ENCODE data around the gene ADARB2. TPM values are rescaled to one million over a fixed set of nuclear protein-coding genes. Genes with fewer than 3 reads are reported as not detected.

The ADARB2 gene
- total and polyA plus RNA-seq, 4 donors = 0.55 to 0.70 (median 0.59) TPM; not detected in 1

DNA sequence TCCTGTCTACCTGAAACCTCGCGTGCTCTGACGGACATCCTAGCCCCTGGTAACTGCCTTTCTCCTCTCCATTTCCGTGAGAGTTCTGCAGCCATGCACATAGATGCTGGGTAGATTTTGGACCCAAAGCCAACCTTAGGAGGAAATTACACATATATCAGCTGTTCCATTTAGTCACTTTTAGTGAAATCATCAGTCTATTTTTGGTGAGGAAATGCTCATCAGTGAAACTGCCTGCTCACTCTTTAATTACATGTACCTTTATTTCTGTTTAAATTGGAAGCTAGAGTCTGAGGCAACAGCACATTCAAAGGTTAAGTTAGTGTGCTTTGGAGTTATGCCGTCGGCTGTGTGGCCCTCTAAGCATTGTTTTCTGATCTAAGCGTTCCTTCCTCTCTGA is 449.8 kb downstream of the ADARB2 start:
- H3K36me3 ChIP-seq (ENCODE audit: control insufficient read depth in 4 of 4, insufficient read depth in 3 of 4, low read depth in 1 of 4, low read length in 3 of 4) = no peaks in the 10 kb centered on the region
- 64% methylated on average over 7 of the region's 7 CpGs for WGBS
- H3K9ac ChIP-seq (ENCODE audit: low read depth in 1 of 2, low read length in 2 of 2) = no peak overlapping the region
- H3K27me3 ChIP-seq (ENCODE audit: control insufficient read depth in 4 of 4, insufficient read depth in 4 of 4, low read length in 3 of 4) = peaks cover 0 to 4% (median 2%) of the 10 kb centered on the region in 4 donors
- H3K9me3 ChIP-seq (ENCODE audit: control insufficient read depth in 4 of 4, low read length in 3 of 4) = no peaks in the 10 kb centered on the region
- no peak for TF ChIP-seq FOXA2 (IDR thresholded peaks at IDR 0.05)
- TF ChIP-seq, protein P1, sequence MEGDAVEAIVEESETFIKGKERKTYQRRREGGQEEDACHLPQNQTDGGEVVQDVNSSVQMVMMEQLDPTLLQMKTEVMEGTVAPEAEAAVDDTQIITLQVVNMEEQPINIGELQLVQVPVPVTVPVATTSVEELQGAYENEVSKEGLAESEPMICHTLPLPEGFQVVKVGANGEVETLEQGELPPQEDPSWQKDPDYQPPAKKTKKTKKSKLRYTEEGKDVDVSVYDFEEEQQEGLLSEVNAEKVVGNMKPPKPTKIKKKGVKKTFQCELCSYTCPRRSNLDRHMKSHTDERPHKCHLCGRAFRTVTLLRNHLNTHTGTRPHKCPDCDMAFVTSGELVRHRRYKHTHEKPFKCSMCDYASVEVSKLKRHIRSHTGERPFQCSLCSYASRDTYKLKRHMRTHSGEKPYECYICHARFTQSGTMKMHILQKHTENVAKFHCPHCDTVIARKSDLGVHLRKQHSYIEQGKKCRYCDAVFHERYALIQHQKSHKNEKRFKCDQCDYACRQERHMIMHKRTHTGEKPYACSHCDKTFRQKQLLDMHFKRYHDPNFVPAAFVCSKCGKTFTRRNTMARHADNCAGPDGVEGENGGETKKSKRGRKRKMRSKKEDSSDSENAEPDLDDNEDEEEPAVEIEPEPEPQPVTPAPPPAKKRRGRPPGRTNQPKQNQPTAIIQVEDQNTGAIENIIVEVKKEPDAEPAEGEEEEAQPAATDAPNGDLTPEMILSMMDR (IDR thresholded peaks at IDR 0.05; ENCODE audit: low read depth, low read length, missing input control) = no peak
- H3K4me3 ChIP-seq (ENCODE audit: low read depth in 1 of 3, low read length in 3 of 3) = no peak overlapping the region
- no peak for DNase-seq (ENCODE audit: low spot score)
- H3K4me1 ChIP-seq (ENCODE audit: control insufficient read depth in 4 of 4, insufficient read depth in 4 of 4, low read length in 3 of 4) = no peaks in the 10 kb centered on the region
- H3K27ac ChIP-seq (ENCODE audit: low read depth in 1 of 2, low read length in 2 of 2) = no peak overlapping the region

DNA sequence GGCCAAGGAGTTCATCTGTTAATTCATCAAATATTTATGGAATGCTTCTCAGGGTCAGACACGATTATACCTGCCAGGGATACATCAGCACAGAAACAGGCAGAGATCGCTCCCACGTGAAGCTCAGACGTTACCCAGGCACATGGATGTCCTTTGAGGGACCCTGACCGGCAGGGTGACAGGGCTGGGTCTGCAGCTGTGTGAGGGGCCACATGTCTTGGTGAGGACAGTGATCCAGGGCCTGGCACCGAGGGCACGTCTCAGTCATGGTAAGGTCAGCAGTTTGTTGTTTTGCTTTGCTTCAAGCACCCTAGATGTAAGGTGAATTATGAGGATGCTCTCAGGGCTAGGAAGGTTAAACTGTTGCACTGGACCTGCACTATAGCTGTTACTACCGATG is 453.2 kb downstream of the ADARB2 start:
- Histone ChIP-seq H3K9ac (ENCODE audit: low read depth in 1 of 2, low read length in 2 of 2) (no peak overlapping the region), H3K4me3 (ENCODE audit: low read depth in 1 of 3, low read length in 3 of 3) (no peak overlapping the region), H3K9me3 (ENCODE audit: control insufficient read depth in 4 of 4, low read length in 3 of 4) (no peaks in the 10 kb centered on the region), H3K4me1 (ENCODE audit: control insufficient read depth in 4 of 4, insufficient read depth in 4 of 4, low read length in 3 of 4) (no peaks in the 10 kb centered on the region), H3K27ac (ENCODE audit: low read depth in 1 of 2, low read length in 2 of 2) (no peak overlapping the region), H3K36me3 (ENCODE audit: control insufficient read depth in 4 of 4, insufficient read depth in 3 of 4, low read depth in 1 of 4, low read length in 3 of 4) (no peaks in the 10 kb centered on the region), H3K27me3 (ENCODE audit: control insufficient read depth in 4 of 4, insufficient read depth in 4 of 4, low read length in 3 of 4) (peaks cover 0 to 4% (median 0%) of the 10 kb centered on the region in 4 donors)
- no peak for TF ChIP-seq SP1 (IDR thresholded peaks at IDR 0.05)
- TF ChIP-seq JUND (IDR thresholded peaks at IDR 0.05) = no peak
- TF ChIP-seq FOXA1 (IDR thresholded peaks at IDR 0.05) = no peak
- TF ChIP-seq RXRA (IDR thresholded peaks at IDR 0.05) = no peak
- TF ChIP-seq, protein P2, sequence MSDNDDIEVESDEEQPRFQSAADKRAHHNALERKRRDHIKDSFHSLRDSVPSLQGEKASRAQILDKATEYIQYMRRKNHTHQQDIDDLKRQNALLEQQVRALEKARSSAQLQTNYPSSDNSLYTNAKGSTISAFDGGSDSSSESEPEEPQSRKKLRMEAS (IDR thresholded peaks at IDR 0.05) = no peak
- TF ChIP-seq HNF4G (IDR thresholded peaks at IDR 0.05) = no peak
- TF ChIP-seq NR2F2 (IDR thresholded peaks at IDR 0.05) = no peak
- WGBS = 83% methylated on average over 8 of the region's 8 CpGs
- no peak for DNase-seq (ENCODE audit: low spot score)

DNA sequence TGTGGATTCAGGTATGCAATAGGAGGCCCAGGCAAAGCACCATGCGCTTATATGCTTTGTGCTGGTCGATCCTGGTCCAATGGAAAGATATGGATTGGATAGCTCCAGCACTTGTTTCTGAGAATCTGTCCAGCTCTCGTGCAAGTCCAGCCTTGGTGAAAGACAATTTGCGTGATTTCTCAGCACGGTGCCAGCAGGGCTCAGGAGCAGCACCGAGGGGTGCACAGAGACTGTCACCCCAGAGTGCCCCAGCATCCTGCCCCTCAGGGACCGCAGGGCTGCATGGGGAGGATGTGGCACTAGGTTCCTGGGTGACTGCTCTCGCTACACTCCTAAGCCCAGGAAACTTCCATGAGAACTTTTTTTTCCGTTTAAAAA is 455.9 kb downstream of the ADARB2 start:
- H3K9ac ChIP-seq (ENCODE audit: low read depth in 1 of 2, low read length in 2 of 2) = no peak overlapping the region
- 82% methylated on average over 9 of the region's 9 CpGs for WGBS
- no peaks in the 10 kb centered on the region for H3K27me3 ChIP-seq (ENCODE audit: control insufficient read depth in 4 of 4, insufficient read depth in 4 of 4, low read length in 3 of 4)
- no peaks in the 10 kb centered on the region for H3K36me3 ChIP-seq (ENCODE audit: control insufficient read depth in 4 of 4, insufficient read depth in 3 of 4, low read depth in 1 of 4, low read length in 3 of 4)
- H3K4me3 ChIP-seq (ENCODE audit: low read depth in 1 of 3, low read length in 3 of 3) = no peak overlapping the region
- no peak for TF ChIP-seq FOXA1 (IDR thresholded peaks at IDR 0.05)
- TF ChIP-seq, protein P3, sequence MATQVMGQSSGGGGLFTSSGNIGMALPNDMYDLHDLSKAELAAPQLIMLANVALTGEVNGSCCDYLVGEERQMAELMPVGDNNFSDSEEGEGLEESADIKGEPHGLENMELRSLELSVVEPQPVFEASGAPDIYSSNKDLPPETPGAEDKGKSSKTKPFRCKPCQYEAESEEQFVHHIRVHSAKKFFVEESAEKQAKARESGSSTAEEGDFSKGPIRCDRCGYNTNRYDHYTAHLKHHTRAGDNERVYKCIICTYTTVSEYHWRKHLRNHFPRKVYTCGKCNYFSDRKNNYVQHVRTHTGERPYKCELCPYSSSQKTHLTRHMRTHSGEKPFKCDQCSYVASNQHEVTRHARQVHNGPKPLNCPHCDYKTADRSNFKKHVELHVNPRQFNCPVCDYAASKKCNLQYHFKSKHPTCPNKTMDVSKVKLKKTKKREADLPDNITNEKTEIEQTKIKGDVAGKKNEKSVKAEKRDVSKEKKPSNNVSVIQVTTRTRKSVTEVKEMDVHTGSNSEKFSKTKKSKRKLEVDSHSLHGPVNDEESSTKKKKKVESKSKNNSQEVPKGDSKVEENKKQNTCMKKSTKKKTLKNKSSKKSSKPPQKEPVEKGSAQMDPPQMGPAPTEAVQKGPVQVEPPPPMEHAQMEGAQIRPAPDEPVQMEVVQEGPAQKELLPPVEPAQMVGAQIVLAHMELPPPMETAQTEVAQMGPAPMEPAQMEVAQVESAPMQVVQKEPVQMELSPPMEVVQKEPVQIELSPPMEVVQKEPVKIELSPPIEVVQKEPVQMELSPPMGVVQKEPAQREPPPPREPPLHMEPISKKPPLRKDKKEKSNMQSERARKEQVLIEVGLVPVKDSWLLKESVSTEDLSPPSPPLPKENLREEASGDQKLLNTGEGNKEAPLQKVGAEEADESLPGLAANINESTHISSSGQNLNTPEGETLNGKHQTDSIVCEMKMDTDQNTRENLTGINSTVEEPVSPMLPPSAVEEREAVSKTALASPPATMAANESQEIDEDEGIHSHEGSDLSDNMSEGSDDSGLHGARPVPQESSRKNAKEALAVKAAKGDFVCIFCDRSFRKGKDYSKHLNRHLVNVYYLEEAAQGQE (IDR thresholded peaks at IDR 0.05) = no peak
- TF ChIP-seq RAD21 (IDR thresholded peaks at IDR 0.05) = no peak
- TF ChIP-seq NR2F2 (IDR thresholded peaks at IDR 0.05) = no peak
- TF ChIP-seq JUND (IDR thresholded peaks at IDR 0.05) = no peak
- TF ChIP-seq, protein P4, sequence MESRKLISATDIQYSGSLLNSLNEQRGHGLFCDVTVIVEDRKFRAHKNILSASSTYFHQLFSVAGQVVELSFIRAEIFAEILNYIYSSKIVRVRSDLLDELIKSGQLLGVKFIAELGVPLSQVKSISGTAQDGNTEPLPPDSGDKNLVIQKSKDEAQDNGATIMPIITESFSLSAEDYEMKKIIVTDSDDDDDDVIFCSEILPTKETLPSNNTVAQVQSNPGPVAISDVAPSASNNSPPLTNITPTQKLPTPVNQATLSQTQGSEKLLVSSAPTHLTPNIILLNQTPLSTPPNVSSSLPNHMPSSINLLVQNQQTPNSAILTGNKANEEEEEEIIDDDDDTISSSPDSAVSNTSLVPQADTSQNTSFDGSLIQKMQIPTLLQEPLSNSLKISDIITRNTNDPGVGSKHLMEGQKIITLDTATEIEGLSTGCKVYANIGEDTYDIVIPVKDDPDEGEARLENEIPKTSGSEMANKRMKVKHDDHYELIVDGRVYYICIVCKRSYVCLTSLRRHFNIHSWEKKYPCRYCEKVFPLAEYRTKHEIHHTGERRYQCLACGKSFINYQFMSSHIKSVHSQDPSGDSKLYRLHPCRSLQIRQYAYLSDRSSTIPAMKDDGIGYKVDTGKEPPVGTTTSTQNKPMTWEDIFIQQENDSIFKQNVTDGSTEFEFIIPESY (IDR thresholded peaks at IDR 0.05) = no peak
- no peak for TF ChIP-seq FOXA2 (IDR thresholded peaks at IDR 0.05)
- no peak for TF ChIP-seq YY1 (IDR thresholded peaks at IDR 0.05)
- no peak for TF ChIP-seq SP1 (IDR thresholded peaks at IDR 0.05)
- TF ChIP-seq, protein P2 (IDR thresholded peaks at IDR 0.05) = no peak
- TF ChIP-seq HNF4G (IDR thresholded peaks at IDR 0.05) = no peak
- TF ChIP-seq EGR1 (IDR thresholded peaks at IDR 0.05; ENCODE audit: low read depth in 2 of 2) = no peak
- no peak for TF ChIP-seq TAF1 (conservative IDR thresholded peaks at IDR 0.05)
- TF ChIP-seq HNF4A (conservative IDR thresholded peaks at IDR 0.05) = no peak
- TF ChIP-seq GABPA (IDR thresholded peaks at IDR 0.05 in 1 of 2, conservative IDR thresholded peaks at IDR 0.05 in 1 of 2) = no peak
- TF ChIP-seq, protein P1 (IDR thresholded peaks at IDR 0.05; ENCODE audit: low read depth, low read length, missing input control) = no peak
- no peak for TF ChIP-seq RXRA (IDR thresholded peaks at IDR 0.05)
- TF ChIP-seq, protein P5, sequence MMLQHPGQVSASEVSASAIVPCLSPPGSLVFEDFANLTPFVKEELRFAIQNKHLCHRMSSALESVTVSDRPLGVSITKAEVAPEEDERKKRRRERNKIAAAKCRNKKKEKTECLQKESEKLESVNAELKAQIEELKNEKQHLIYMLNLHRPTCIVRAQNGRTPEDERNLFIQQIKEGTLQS (IDR thresholded peaks at IDR 0.05) = no peak
- no peaks in the 10 kb centered on the region for H3K4me1 ChIP-seq (ENCODE audit: control insufficient read depth in 4 of 4, insufficient read depth in 4 of 4, low read length in 3 of 4)
- DNase-seq (ENCODE audit: low spot score) = no peak
- no peaks in the 10 kb centered on the region for H3K9me3 ChIP-seq (ENCODE audit: control insufficient read depth in 4 of 4, low read length in 3 of 4)
- H3K27ac ChIP-seq (ENCODE audit: low read depth in 1 of 2, low read length in 2 of 2) = no peak overlapping the region
